GM10248 (cell line): ENCODE measurements around the gene UQCRHL.
A peak's percentile ranks its signal among the peaks of the same experiment; 100 is the strongest.
"Not testable (repeated sequence)": the region's sequence is repeated elsewhere in the genome, so short reads cannot be mapped to it uniquely, and the experiment has no call there.

Source experiments
- CTCF ChIA-PET: fragments of 300-600 bp; sonication (Branson Sonifier 250); formaldehyde crosslinking; extraction: SDS; loops from one replicate; lab custom pipeline; 2021; ENCODE audit warnings: antibody characterized with exemption; lab: Yijun Ruan, JAX
- POLR2A ChIA-PET: fragments of 350-650 bp; sonication (Branson Sonifier 250); formaldehyde crosslinking; extraction: SDS; loops from one replicate; lab custom pipeline; 2020; ENCODE audit warnings: antibody characterized with exemption; lab: Yijun Ruan, JAX
- DNase-seq: peaks from one replicate; pipeline ENCODE4 v3.0.0; 2012; ENCODE audit errors: extremely low spot score
- CTCF ChIP-seq: IDR thresholded peaks from 2 replicates; pipeline ENCODE4 v1.5.1; 2012; ENCODE audit warnings: mild to moderate bottlenecking, low read depth; ENCODE audit errors: extremely low read depth, missing control alignments, control extremely low read depth

UQCRHL gene

DNA sequence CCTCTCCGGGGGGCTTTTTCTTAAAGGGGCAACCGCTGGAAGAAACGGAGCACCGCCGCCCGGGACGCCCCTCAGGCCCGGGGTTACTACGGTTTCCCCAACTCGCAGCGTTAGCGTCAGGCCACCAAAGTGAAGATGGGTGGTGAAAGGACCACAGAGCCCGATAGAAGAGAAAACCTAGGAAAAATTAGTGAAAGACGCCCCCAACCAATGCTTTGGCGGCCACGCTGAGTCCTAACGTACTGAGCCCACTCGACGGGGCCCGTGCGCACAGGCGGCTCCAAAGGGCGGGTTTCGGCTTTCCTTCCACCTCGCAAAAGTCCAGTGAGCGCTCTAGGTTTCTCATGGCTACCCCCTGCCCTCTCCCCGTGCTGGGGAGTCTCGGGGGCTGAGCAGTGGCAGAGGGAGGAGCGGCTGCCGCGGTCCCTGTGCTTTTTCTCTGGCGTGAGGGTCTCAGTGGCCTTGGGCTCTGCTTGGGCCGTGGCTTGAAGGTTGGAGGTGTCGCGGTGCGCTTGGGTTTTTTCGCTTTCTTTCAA is 27.8 kb upstream of the UQCRHL start:
- ChIA-PET CTCF (no interaction called here), POLR2A (interaction anchor here (3.8 kb wide), 1 partner anchor 12 kb away, joined by 24 read pairs; the partner anchor contains the start of gene SPEN)
- TF ChIP-seq CTCF = no peak
- DNase-seq = no peak

GRCh38 chr1:15834406-15835204 is 27.2 kb upstream of the UQCRHL start:
- peak; percentile 82 for DNase-seq
- POLR2A ChIA-PET = interaction anchor here (0.7 to 1.9 kb wide), 4 partner anchors 11 to 141 kb away, joined by 3 to 14 read pairs (median 4); partner anchors contain the start of genes SPEN and ZBTB17
- CTCF ChIA-PET = interaction anchor here (1.1 to 2.2 kb wide), 2 partner anchors 19 to 43 kb away, joined by 3 to 13 read pairs; no protein-coding TSS in a partner anchor
- TF ChIP-seq CTCF = no peak

DNA sequence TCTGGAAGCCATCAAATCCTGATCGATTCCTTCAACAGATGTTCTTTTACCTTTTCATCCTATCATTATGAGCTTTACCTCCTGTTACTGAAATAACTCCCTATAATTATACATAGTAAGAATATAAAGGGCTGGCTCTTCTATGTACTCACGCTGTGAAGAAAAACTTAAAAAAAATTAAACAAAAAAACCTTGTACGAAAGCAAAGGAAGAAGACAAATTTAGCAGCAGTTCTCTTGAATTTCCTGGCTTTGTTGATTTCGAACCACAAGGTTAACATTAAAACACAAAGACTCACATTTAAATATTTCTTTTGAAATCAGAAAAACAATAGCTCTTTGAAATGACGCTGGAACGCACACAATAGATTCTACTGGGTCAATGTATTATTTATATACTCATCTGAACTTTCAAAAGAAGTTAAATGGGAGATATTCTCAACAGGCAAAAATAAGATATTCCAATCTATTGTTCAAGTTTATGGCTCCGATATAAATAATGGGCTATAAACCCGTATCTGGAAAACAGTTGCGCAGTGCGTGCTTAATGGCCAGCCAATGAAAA is 26.5 kb upstream of the UQCRHL start:
- DNase-seq = no peak
- ChIA-PET CTCF (interaction anchor here (1.1 to 2.2 kb wide), 2 partner anchors 19 to 42 kb away, joined by 3 to 13 read pairs; no protein-coding TSS in a partner anchor), POLR2A (interaction anchor here (0.6 to 1.9 kb wide), 4 partner anchors 10 to 395 kb away, joined by 3 to 14 read pairs (median 4); partner anchors contain the start of gene ZBTB17)
- no peak for TF ChIP-seq CTCF

DNA sequence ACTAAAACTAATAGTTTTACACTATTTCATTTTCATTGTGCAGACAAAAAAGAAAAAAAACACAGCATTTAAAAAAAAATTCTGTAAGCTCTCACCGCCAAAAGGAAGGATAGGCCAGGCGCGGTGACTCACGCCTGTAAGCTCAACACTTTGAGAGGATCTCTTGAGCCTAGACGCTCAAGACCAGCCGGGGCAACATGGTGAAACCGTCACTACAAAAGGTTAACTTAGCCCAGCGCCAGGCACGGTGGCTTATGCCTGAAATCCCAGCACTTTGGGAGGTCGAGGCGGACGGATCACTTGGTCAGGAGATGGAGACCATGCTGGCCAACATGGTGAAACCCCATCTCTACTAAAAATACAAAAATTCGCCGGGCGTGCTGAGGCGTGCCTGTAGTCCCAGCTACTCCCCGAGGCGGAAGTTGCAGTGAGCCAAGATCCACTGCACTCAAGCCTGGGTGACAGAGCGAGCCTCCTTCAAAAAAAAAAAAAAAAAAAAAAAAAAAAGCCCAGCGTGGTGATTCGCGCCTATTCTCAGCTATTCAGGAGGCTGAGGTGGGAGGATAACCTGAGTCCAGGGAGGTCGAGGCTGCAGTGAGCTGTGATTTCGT is 25.7 kb upstream of the UQCRHL start:
- no peak for DNase-seq
- CTCF ChIA-PET = interaction anchor here (2.2 kb wide), 1 partner anchor 18 kb away, joined by 13 read pairs; no protein-coding TSS in a partner anchor
- TF ChIP-seq CTCF = no peak
- POLR2A ChIA-PET = interaction anchor here (0.6 to 1.9 kb wide), 3 partner anchors 9 to 396 kb away, joined by 3 to 14 read pairs (median 6); partner anchors contain the start of gene ZBTB17

- DNase-seq = no peak
- ChIA-PET CTCF (interaction anchor here (1.1 to 2.0 kb wide), 4 partner anchors 12 to 38 kb away, joined by 3 to 8 read pairs (median 4); partner anchors contain the start of gene SPEN), POLR2A (no interaction called here)
- no peak for TF ChIP-seq CTCF
Measured at GRCh38 chr1:15830258-15830657, 22.8 kb upstream of the UQCRHL start.

DNA sequence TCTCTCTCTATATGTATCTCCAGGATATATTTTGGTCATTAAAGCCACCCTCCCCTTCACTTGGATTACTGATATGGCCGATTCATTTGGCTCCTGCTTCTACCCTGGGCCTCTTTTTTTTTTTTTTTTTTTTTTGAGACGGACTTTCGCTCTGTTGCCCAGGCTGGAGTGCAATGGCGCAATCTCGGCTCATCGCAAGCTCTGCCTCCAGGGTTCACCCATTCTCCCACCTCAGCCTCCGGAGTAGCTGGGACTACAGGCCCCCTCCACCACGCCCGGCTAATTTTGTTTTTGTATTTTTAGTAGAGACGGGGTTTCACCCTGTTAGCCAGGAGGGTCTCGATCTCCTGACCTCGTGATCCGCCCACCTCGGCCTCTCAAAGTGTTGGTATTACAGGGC is 21.5 kb upstream of the UQCRHL start:
- ChIA-PET CTCF (interaction anchor here (1.1 to 2.0 kb wide), 3 partner anchors 10 to 37 kb away, joined by 4 to 8 read pairs (median 5); no protein-coding TSS in a partner anchor), POLR2A (interaction anchor here (0.6 kb wide), 1 partner anchor 11 kb away, joined by 3 read pairs; no protein-coding TSS in a partner anchor)
- not testable (repeated sequence) for DNase-seq

GRCh38 chr1:15827567-15827966 is 20.1 kb upstream of the UQCRHL start:
- CTCF ChIA-PET, POLR2A ChIA-PET, DNase-seq: not testable (repeated sequence)
